KMS-11 (cell line): Measurements from ENCODE around the gene NFYA.

Experiments used
- H2AFZ ChIP-seq: fragments of 200-600 bp; sonication (generic); 2 replicates; pipeline ENCODE4 v1.6.1; 2016; ENCODE audit warnings: antibody characterized with exemption, mixed run types, low read depth
- H3K27ac ChIP-seq: fragments of 200-600 bp; sonication (generic); 2 replicates; pipeline ENCODE4 v1.6.1; 2016; ENCODE audit warnings: mild to moderate bottlenecking, mixed run types
- H3K27me3 ChIP-seq: fragments of 200-600 bp; sonication (generic); 2 replicates; pipeline ENCODE4 v1.6.1; 2017; ENCODE audit warnings: mild to moderate bottlenecking, low read depth, mixed run types, moderate library complexity; ENCODE audit not compliant: insufficient read depth
- H3K36me3 ChIP-seq: fragments of 200-600 bp; sonication (generic); 2 replicates; pipeline ENCODE4 v1.6.1; 2017; ENCODE audit warnings: mild to moderate bottlenecking, mixed run types; ENCODE audit not compliant: insufficient read depth
- H3K4me1 ChIP-seq: fragments of 200-600 bp; sonication (generic); 2 replicates; pipeline ENCODE4 v1.6.1; 2016; ENCODE audit warnings: mild to moderate bottlenecking, low read depth, mixed run types; ENCODE audit not compliant: poor library complexity, severe bottlenecking
- H3K4me2 ChIP-seq: fragments of 200-600 bp; sonication (generic); 2 replicates; pipeline ENCODE4 v1.7.0; 2016; ENCODE audit warnings: mild to moderate bottlenecking, mixed run types
- H3K4me3 ChIP-seq: fragments of 200-600 bp; sonication (generic); IDR thresholded peaks from 2 replicates; pipeline ENCODE4 v1.6.1; 2017; ENCODE audit warnings: low read depth, low read length, mixed read lengths; ENCODE audit not compliant: insufficient read depth
- H3K79me2 ChIP-seq: fragments of 200-600 bp; sonication (generic); 2 replicates; pipeline ENCODE4 v1.6.1; 2016; ENCODE audit warnings: low read depth, mixed run types; ENCODE audit not compliant: insufficient read depth
- H3K9ac ChIP-seq: fragments of 200-600 bp; sonication (generic); 2 replicates; pipeline ENCODE4 v1.6.1; 2016; ENCODE audit warnings: mild to moderate bottlenecking, mixed run types
- H4K20me1 ChIP-seq: fragments of 200-600 bp; sonication (generic); 2 replicates; pipeline ENCODE4 v1.6.1; 2016; ENCODE audit warnings: mild to moderate bottlenecking, mixed run types; ENCODE audit not compliant: insufficient read depth
- TF ChIP-seq, protein P1 (sequence below): fragments of 200-600 bp; sonication (generic); conservative IDR thresholded peaks from 2 replicates; pipeline ENCODE4 v1.6.1; 2017; ENCODE audit warnings: low read depth, mild to moderate bottlenecking, antibody characterized with exemption, low read length, moderate library complexity, mixed read lengths

NFYA gene

DNA sequence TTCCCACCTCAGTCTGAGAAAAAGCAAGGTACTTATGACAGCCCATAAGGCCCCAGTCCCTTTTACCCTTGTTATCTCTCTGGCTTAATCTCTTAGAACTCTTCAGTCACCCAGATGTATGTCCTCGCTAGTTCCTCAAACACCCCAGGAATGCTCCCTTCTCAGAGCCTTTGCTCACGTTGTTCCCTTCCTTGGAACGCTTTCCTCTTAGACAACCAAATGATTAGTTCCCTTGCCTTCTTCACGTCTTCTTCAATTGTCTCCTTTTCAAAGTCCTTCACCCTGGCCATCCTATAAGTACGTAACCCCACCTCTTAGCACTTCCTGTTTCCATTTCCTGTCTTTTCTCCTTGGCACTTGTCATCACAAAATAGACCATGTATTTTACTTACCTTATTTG lies 20.9 kb upstream of the NFYA start:
- Histone ChIP-seq H3K79me2 (no peaks in the 10 kb centered on the region), H3K36me3 (no peaks in the 10 kb centered on the region), H3K9ac (no peak overlapping the region), H3K27ac (no peak overlapping the region), H3K4me3 (no peak overlapping the region), H3K27me3 (no peaks in the 10 kb centered on the region), H4K20me1 (no peaks in the 10 kb centered on the region), H2AFZ (no peak overlapping the region), H3K4me2 (no peak overlapping the region), H3K4me1 (peaks cover 5% of the 10 kb centered on the region)
- TF ChIP-seq, protein P1, sequence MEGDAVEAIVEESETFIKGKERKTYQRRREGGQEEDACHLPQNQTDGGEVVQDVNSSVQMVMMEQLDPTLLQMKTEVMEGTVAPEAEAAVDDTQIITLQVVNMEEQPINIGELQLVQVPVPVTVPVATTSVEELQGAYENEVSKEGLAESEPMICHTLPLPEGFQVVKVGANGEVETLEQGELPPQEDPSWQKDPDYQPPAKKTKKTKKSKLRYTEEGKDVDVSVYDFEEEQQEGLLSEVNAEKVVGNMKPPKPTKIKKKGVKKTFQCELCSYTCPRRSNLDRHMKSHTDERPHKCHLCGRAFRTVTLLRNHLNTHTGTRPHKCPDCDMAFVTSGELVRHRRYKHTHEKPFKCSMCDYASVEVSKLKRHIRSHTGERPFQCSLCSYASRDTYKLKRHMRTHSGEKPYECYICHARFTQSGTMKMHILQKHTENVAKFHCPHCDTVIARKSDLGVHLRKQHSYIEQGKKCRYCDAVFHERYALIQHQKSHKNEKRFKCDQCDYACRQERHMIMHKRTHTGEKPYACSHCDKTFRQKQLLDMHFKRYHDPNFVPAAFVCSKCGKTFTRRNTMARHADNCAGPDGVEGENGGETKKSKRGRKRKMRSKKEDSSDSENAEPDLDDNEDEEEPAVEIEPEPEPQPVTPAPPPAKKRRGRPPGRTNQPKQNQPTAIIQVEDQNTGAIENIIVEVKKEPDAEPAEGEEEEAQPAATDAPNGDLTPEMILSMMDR: no peak

- H3K27me3 ChIP-seq: no peaks in the 10 kb centered on the region
- H3K36me3 ChIP-seq: no peaks in the 10 kb centered on the region
- H3K9ac ChIP-seq: no peak within 1 kb of the TSS
- H3K4me2 ChIP-seq: no peak within 1 kb of the TSS
- no peaks in the 10 kb centered on the region for H3K79me2 ChIP-seq
- H3K4me3 ChIP-seq: no peak within 1 kb of the TSS
- H3K27ac ChIP-seq: no peak within 1 kb of the TSS
- H3K4me1 ChIP-seq: peaks cover 5% of the 10 kb centered on the region
- TF ChIP-seq, protein P1: no peak
- no peak within 1 kb of the TSS for H2AFZ ChIP-seq
- no peaks in the 10 kb centered on the region for H4K20me1 ChIP-seq
Observed at GRCh38 chr6:41053041-41053440, 19.7 kb upstream of the NFYA start, which contains the start of gene APOBEC2. Gene APOBEC2, plus strand, starts transcription at chr6:41053202. Its CDS starts 146 bp downstream, at chr6:41053348.

GRCh38 chr6:41054511-41054910 lies 18.3 kb upstream of the NFYA start:
- no peak overlapping the region for H2AFZ ChIP-seq
- H3K27me3 ChIP-seq: no peaks in the 10 kb centered on the region
- H3K4me3 ChIP-seq: no peak overlapping the region
- H3K36me3 ChIP-seq: no peaks in the 10 kb centered on the region
- no peak overlapping the region for H3K4me2 ChIP-seq
- no peak overlapping the region for H3K9ac ChIP-seq
- TF ChIP-seq, protein P1: no peak
- peaks cover 5% of the 10 kb centered on the region for H3K4me1 ChIP-seq
- no peaks in the 10 kb centered on the region for H4K20me1 ChIP-seq
- no peak overlapping the region for H3K27ac ChIP-seq
- no peaks in the 10 kb centered on the region for H3K79me2 ChIP-seq

DNA sequence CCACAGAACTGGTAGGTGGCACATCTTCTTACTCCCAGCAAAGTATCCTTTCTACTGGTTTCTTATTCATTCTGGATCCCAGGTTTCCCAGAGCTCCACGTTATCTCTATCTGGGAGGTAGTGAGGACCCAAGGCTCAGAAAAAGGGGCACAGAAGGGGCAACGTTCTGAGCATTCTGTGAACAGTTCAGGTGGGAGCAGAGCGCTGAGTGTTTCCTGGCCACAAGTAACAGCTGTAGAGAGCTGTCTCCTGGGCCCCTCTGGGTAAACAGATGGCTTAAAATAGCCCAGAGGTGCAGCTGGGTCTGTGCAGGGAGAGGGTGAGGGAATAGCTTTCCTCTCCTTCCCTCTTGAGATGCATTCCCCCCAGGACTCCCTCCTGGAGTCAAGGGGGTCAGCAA lies 17.6 kb upstream of the NFYA start:
- no peaks in the 10 kb centered on the region for H3K27me3 ChIP-seq
- H2AFZ ChIP-seq: no peak overlapping the region
- H3K79me2 ChIP-seq: no peaks in the 10 kb centered on the region
- no peak overlapping the region for H3K4me2 ChIP-seq
- no peak overlapping the region for H3K9ac ChIP-seq
- no peak overlapping the region for H3K27ac ChIP-seq
- H3K4me1 ChIP-seq: peaks cover 5% of the 10 kb centered on the region
- H3K36me3 ChIP-seq: no peaks in the 10 kb centered on the region
- H3K4me3 ChIP-seq: no peak overlapping the region
- H4K20me1 ChIP-seq: no peaks in the 10 kb centered on the region
- TF ChIP-seq, protein P1: no peak
